Prostate gland (tissue), 2 donors: ENCODE data around the gene BAIAP3. TPM values are rescaled to one million over a fixed set of nuclear protein-coding genes. Genes with fewer than 3 reads are reported as not detected.

Experiments
- DNase-seq: peaks from one replicate; pipeline ENCODE4 v3.0.0-alpha.2; 2019; ENCODE audit warnings: low spot score
- H3K27ac ChIP-seq, 2 donors: fragments of 200-600 bp; sonication (generic); 2 replicates each; pipeline ENCODE4 v1.5.1; 2017 to 2019
- H3K27me3 ChIP-seq: fragments of 200-600 bp; sonication (generic); replicated peaks from 2 replicates; pipeline ENCODE4 v1.5.1; 2019; ENCODE audit not compliant: insufficient read depth
- H3K36me3 ChIP-seq, 2 donors: fragments of 200-600 bp; sonication (generic); 1 replicate in 1 of 2; 2 replicates in 1 of 2; pipeline versions ENCODE4 v1.5.1 to v1.8.1; 2017 to 2019
- H3K4me1 ChIP-seq: fragments of 200-600 bp; sonication (generic); replicated peaks from 2 replicates; pipeline ENCODE4 v1.5.1; 2019
- H3K4me3 ChIP-seq, 2 donors: fragments of 200-600 bp; sonication (generic); 2 replicates each; pipeline ENCODE4 v1.5.1; 2017 to 2019
- H3K9me3 ChIP-seq: fragments of 200-600 bp; sonication (generic); 2 replicates; pipeline ENCODE4 v1.5.1; 2017
- POLR2A ChIP-seq: fragments of 450-650 bp; IDR thresholded peaks from one replicate; pipeline ENCODE4 v1.6.1; 2016; ENCODE audit warnings: antibody characterized with exemption, mild to moderate bottlenecking
- POLR2AphosphoS5 ChIP-seq: sonication (generic); formaldehyde crosslinking; IDR thresholded peaks from one replicate; pipeline ENCODE4 v1.6.1; 2017; ENCODE audit warnings: antibody characterized with exemption
- WGBS: methylation state at CpG from one replicate; pipeline ENCODE4 v1.1.5; 2018; 5-methylcytosine and 5-hydroxymethylcytosine counted together
- intact Hi-C: fragments of 100-400 bp; cut with DNase I; formaldehyde crosslinking; loops from one replicate; pipeline ENCODE4 v1.14.2; 2022
- total RNA-seq, 2 donors: library from RNA; depleted of rRNA; stranded (reverse); fragments of >200 nt; gene quantifications; one replicate each; pipeline ENCODE4 v1.1.0, GENCODE V29; 2016
- TF ChIP-seq, protein P1 (sequence below), 4 experiments: fragments of 200-600 bp in 2 of 4; fragments of 450-650 bp in 2 of 4; sonication (generic) in 2 of 4; IDR thresholded peaks; 1 replicate in 3 of 4; 2 replicates in 1 of 4; pipeline ENCODE4 v1.5.1; 2016 to 2019; ENCODE audit warnings: antibody characterized with exemption in 4 of 4, mild to moderate bottlenecking in 2 of 4, moderate library complexity in 2 of 4

BAIAP3 gene
- total RNA-seq, 2 donors from 2014 or later: 12.1 to 41.6 TPM

DNA sequence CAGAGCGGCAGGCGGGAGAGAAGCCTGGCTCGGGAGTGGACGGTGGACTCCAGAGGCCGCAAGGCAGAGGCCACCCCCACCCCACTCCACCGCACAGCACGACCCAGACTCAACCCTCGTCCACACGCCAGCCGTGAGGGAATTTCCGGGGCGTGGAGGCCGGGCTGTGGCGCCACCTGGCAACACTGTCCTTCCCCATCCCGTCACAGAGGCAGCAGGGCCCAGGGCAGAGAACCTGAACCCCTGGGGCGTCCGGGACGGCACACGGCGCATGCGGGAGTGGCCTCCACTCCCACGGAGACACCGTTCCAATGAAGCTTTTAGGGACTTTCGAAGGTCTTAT lies 41.8 kb downstream of the BAIAP3 start:
- no peak for DNase-seq
- Histone ChIP-seq H3K27ac (no peak overlapping the region), H3K27me3 (no peaks in the 10 kb centered on the region), H3K4me3 (no peak overlapping the region), H3K36me3 (no peaks in the 10 kb centered on the region), H3K9me3 (no peaks in the 10 kb centered on the region), H3K4me1 (no peaks in the 10 kb centered on the region)
- intact Hi-C loops: no loop called here
- 93% methylated on average over 24 of the region's 24 CpGs for WGBS
- TF ChIP-seq POLR2AphosphoS5 (no peak), POLR2A (no peak)
- TF ChIP-seq, protein P1, sequence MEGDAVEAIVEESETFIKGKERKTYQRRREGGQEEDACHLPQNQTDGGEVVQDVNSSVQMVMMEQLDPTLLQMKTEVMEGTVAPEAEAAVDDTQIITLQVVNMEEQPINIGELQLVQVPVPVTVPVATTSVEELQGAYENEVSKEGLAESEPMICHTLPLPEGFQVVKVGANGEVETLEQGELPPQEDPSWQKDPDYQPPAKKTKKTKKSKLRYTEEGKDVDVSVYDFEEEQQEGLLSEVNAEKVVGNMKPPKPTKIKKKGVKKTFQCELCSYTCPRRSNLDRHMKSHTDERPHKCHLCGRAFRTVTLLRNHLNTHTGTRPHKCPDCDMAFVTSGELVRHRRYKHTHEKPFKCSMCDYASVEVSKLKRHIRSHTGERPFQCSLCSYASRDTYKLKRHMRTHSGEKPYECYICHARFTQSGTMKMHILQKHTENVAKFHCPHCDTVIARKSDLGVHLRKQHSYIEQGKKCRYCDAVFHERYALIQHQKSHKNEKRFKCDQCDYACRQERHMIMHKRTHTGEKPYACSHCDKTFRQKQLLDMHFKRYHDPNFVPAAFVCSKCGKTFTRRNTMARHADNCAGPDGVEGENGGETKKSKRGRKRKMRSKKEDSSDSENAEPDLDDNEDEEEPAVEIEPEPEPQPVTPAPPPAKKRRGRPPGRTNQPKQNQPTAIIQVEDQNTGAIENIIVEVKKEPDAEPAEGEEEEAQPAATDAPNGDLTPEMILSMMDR (IDR thresholded peaks at IDR 0.05): no peak

- TF ChIP-seq POLR2A (no peak), POLR2AphosphoS5 (no peak)
- TF ChIP-seq, protein P1 (IDR thresholded peaks at IDR 0.05): no peak
- intact Hi-C loops: no loop called here
Observed at GRCh38 chr16:1375741-1376410, 42.4 kb downstream of the BAIAP3 start.

DNA sequence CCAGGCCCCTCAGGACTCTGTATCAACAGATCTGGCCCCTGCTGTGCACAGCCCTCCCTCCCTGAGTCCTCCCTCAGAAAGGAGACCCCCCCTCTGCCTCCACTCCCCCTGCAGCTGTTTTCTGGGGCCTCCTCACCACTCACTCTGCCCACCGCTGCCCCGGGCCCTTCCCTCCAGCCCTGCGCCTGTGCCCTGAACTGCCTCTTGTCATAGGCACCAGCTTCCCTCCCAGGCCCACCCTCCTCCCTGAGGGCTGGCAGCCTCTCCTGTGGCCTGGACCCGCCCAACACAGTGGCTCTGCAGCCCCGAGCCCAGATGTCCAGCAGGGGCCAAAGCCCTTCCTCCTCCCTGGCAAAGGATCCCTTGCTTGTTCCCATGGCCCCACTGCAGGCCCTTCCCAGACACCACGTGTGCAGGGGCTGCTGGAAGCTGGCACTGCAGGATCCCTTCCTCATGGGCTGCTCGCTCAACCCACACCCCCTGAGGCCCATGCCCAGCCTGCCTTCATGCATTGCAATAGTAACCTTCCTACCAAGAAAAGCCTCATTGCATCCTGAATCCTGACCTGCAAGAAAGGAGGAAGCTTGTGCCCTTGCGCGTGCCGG lies 44.1 kb downstream of the BAIAP3 start:
- intact Hi-C loops: no loop called here
- Histone ChIP-seq H3K27ac (no peak overlapping the region), H3K4me3 (no peak overlapping the region), H3K4me1 (no peaks in the 10 kb centered on the region), H3K27me3 (no peaks in the 10 kb centered on the region), H3K9me3 (no peaks in the 10 kb centered on the region), H3K36me3 (no peaks in the 10 kb centered on the region)
- WGBS: 93% methylated on average over 10 of the region's 10 CpGs
- no peak for DNase-seq
- TF ChIP-seq, protein P1 (IDR thresholded peaks at IDR 0.05): no peak
- TF ChIP-seq POLR2A (no peak), POLR2AphosphoS5 (no peak)

More at GRCh38 chr16:1375741-1376410, 42.4 kb downstream of the BAIAP3 start:
- 96% methylated on average over 17 of the region's 19 CpGs for WGBS
- no peaks in the 10 kb centered on the region for H3K27me3 ChIP-seq
- DNase-seq: no peak
- H3K27ac ChIP-seq: no peak overlapping the region
- no peak overlapping the region for H3K4me3 ChIP-seq
- no peaks in the 10 kb centered on the region for H3K9me3 ChIP-seq
- no peaks in the 10 kb centered on the region for H3K4me1 ChIP-seq
- no peaks in the 10 kb centered on the region for H3K36me3 ChIP-seq

GRCh38 chr16:1378087-1378803 lies 44.8 kb downstream of the BAIAP3 start:
- no peak overlapping the region for H3K27ac ChIP-seq
- H3K27me3 ChIP-seq: no peaks in the 10 kb centered on the region
- WGBS: 88% methylated on average over 23 of the region's 25 CpGs
- H3K9me3 ChIP-seq: no peaks in the 10 kb centered on the region
- H3K36me3 ChIP-seq: no peaks in the 10 kb centered on the region
- peak overlapping the region in 1 of 2 donors; percentile 54 for H3K4me3 ChIP-seq
- no peak for TF ChIP-seq POLR2A
- no peak for TF ChIP-seq POLR2AphosphoS5
- TF ChIP-seq, protein P1 (IDR thresholded peaks at IDR 0.05): no peak
- intact Hi-C loops: no loop called here
- no peak for DNase-seq
- no peaks in the 10 kb centered on the region for H3K4me1 ChIP-seq
